ENCODE results near the gene PTPRG.

PTPRG gene

GRCh38 chr3:61975936-61976335, 414.6 kb downstream of the PTPRG start:
- no peak for DNase-seq

DNA sequence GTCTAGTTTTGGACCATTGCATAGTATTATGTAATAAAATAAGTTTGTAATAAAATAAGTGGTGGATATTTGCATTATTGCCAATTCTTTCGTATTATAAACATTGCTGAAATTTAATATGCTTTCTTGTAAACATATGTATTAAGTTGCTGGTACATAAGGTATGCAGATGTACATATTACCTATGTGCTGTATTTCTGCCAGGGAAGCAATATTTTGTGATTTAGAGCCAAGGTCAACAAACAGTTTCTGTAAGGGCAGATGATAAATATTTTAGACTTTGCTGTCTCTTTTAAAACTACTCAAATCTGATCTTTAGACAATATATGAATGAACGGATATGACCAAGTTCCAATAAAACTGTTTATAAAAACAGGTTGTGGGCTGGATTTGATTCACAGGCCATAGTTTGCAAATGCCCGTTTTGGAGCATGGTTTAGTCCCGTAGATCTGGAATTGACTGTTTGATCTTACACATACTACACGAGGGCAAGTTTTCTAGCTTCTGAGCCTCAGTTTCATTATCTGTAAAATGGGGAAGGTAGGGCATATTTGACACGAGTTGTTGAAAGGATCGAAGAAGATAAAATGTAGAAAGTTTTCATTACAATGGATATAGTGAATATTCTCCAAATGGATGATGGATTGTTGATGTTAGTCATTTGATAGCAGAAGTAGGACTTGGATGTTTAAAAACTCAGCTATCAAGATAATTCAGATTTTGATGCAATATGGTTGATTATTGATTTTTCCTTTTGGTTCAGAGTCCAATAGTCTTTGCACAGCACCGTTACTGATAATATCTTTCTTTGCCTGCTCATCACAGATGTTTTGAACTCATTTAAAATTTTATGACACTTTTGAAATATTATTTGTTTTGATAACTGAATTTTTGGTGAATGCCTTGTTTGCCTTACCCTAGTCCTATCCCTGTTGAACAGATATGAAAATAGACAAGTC, 417.4 kb downstream of the PTPRG start:
- DNase-seq = no peak

DNA sequence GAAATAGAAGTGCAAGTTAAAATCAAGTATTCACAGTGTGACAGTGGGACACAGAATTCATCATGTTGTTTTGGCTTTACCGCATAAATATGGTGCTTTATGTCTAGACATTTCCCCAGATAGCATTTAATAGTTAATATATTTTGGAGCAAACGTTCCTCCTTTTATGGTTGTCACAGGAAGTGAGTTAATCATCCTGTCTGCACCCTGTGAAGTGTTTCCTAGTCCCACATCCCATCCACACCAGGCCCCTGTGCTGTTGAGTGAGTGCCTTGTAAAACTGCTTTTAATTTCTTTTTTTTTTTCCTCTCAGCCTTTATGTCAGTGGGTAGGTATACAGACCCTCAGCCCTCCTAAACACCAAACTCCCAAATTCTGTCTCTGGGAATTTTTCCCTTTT, 418.3 kb downstream of the PTPRG start:
- no peak for DNase-seq

- DNase-seq = no peak
Measured at GRCh38 chr3:61980041-61980440, 418.7 kb downstream of the PTPRG start.

DNA sequence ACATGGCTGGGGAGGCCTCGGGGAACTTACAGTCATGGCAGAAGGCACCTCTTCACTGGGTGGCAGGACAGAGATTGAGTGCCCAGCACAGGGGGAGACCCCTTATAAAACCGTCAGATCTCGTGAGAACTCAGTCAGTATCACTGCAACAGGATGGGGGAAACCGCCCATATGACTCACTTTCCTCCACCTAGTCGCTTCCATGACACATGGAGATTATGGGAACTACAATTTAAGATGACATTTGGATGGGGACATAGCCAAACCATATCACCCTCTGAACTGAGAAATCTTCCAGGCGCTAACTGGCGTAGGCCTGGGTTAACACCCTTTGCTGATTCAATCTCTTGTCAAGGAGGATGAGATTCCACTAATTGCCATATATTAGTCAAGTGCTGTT, 419.7 kb downstream of the PTPRG start:
- no peak for DNase-seq

DNA sequence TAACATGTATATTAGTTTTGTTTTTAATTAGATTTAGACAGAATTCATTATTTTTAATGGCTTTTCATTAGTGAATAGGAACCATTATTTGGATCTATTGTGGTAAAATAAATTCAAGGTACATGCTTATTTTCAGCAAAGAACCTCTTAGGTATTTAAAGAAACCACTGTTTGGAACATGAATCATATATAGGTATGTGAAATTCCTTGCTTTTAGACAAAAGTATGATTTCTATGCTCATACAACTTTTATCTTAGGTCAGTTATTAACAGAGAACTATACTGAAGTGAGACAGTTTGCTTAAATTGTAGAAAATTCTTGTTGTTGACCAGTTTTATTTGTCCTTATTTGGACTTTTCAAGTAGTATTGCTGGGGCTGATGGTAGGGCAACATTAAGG, 422.1 kb downstream of the PTPRG start:
- DNase-seq = no peak

DNA sequence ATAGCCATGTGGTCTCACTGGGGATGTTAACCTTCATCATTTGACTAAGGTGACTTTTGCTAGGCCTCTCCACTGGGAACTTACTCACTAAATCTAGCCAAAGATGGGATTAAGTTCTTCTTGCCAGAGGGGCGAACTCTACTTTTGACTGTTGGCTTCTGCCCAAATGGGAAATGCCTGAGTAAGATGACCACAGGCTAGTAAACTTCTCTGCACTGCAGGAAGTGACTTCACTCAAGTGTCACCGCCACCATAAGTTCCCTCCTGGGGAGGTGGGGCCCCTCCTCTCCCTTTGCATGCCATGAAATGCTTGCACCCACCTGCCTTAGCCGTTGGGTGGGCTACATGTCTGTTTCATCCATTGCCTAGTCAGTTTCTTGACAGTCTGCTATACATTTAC, 423.6 kb downstream of the PTPRG start:
- DNase-seq = no peak

DNA sequence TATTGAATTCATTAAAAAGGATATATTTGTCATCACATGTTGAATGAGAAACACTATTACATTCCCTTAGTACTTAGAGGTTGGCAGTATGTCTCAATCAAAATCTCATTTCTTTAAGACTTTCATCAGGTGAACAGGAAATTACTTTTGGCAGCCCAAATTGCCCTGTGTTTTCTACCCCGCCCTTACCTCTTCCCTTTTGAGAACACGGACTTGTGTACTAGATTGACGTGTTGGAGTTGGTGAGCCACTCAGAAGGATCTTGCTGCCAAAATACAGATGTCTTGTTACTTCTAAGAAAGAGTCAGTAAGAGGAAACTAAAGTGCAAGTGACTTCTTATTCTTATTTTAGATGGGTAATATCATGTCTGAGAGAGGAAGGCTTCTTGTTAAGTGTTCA, 425.1 kb downstream of the PTPRG start:
- no peak for DNase-seq

DNA sequence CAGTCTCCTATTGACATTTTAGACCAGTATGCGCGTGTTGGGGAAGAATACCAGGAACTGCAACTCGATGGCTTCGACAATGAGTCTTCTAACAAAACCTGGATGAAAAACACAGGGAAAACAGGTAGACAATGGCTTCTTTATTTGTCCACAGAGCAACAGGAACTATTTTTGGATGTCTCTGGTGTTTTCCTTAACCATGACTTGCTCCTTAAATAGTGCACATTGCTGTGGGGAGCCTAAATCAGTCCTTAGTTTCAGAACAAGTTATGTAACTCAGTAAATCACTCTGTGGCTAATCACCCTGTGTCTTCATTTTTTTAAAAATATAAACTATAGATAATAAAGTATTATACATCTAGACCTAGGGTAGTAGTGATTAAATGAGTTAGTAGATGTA, 428.3 kb downstream of the PTPRG start:
- no peak for DNase-seq

DNA sequence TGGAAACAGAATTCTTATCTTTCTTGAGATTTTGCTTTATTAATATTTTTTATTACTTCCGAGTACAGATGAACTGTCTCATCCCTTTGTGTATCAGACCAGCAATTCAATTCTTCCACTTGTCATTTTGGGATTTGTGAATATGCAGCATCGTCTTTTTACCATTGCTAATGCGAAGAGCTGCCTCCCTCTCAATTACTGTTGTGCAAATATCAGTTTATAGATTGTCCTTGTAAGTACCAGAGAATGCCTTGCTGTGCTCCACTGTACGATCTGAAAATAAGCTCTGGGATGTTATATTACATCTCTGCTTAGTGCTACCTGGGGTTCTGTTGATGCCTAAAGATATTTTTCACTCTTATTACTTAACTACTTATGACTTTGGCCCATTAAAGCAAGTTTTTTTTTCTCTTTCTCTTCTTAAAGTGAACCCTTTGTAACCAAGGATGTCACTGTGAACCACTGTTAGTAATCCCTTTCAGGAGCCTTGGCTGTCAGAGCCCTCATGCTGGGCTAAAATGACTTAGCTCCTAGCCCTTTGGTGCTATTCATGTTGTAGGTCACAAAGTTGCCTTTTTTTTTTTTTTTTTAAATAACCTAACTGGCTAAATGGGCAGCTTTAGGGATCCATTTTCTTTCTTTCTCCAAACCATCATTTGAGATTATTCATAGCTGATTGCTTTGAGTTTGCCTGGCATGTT, 429.1 kb downstream of the PTPRG start:
- DNase-seq = no peak

GRCh38 chr3:61991706-61992105, 430.3 kb downstream of the PTPRG start:
- no peak for DNase-seq

- DNase-seq = no peak
Measured at GRCh38 chr3:61996366-61996765, 435.0 kb downstream of the PTPRG start.

GRCh38 chr3:61997101-61997500, 435.7 kb downstream of the PTPRG start:
- DNase-seq = no peak

DNA sequence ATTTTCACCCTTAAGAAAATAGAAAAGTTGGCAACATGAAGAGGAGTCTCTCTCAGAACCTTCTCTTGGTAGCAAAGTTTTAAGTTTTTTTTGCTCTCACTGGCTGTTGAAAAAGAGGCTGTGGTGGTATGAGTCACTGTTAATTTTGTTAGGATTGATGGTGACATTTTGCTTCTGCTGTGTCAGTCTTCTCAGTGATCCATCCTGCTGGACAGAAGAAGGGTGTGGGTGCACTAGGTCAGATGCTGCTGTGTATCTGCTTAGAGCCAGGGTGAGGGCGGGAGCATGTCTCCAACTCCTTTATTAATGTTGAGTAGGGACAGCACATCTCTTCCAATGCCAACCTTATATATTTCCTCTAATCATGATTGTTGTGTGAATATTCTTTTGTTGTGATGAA, 442.5 kb downstream of the PTPRG start:
- no peak for DNase-seq

DNA sequence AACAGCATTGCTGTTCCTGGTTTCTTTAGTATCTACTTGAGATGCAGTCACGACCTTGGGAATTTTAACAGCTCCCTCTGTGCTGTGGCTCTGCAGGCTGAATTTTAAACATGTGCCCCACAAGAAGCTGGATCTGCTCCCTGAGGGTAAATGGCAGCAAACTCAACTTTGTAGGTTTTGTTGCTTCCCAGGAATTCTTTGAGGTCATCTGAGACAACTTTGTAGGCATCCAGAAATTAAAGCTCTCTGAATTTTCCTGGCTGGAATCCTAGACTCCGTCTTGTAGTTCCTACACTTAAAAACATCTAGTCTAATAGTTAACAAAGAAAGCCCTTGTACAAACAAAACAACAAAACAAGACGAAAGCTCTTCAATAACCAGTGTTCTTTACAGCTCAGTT, 445.7 kb downstream of the PTPRG start:
- no peak for DNase-seq

GRCh38 chr3:62010989-62011388, 449.6 kb downstream of the PTPRG start:
- no peak for DNase-seq

DNA sequence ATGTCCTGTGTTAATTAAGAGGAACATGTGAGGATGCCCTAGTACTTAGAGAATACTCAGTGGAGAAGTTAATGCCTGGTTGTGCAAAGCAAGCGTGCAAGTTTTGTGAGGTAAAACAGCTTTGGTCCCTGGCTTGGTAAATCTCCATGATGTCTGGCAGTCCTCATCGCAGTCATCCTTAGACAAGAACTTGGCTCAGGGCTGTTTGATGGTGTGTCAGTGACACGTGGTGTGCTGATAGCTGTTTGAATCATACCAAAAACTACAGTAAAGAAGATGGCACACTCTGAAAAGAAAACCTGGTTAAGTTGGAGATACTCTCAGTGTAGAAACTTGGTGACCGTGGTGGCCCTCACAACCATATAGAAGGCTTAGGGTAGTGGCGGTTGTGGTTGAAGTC, 450.3 kb downstream of the PTPRG start:
- DNase-seq = no peak

DNA sequence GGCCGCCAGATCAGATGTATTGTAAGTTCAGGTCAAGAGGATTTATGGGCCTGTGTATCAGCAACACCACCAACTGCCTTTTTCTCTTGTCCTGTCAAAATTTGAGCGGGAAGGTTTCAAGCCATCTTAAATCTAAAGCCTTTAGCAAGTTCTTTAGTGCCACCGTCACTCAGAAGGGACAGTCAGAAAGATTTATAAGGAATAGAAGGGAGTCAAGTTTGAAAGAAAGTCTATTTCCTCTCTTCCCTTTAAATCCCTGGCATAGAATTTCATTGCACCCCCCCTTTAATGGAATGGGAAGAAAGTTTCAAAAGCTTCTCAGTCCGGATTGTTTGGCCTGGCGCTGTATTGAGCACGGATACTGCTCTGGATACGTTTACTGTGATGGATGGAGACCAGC, 452.6 kb downstream of the PTPRG start:
- no peak for DNase-seq

- no peak for DNase-seq
Measured at GRCh38 chr3:62015111-62015510, 453.7 kb downstream of the PTPRG start.

- DNase-seq = no peak
Measured at GRCh38 chr3:62019906-62020305, 458.5 kb downstream of the PTPRG start.

DNA sequence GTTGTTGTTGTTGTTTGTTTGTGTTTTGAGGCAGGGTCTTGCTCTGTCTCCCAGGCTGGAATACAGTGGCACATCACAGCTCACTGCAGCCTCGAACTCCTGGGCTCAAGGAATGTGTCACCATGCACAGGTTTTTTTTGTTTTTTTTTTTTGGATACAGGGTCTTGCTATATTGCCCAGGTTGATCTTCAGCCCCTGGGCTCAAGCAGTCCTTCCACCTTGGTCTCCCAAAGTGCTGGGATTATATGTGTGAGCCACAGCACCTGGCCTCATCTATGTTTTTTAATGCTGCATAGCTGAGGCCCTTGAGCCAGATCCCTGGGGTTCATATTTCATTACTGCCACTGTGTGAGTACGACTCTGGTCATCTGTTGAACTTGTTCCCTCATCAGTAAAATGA, 459.3 kb downstream of the PTPRG start:
- no peak for DNase-seq

DNA sequence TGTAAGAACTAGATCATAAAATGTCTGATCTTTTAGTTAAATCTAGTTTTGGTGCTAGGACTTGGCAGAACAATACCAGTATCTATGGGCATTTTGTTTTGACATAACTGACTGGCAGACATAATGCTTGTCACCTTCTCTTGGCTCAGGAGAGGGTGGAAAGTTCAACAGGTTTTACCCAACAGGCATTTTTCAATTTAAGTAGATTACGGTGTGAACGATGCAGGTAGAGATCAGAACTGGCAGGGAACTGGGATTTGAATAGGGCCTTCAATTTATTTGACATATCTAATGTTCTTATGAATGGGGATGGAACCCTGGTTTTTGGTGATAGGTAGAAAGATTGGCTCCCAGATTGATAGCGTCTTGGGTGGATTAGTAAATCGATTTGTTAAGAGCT, 460.9 kb downstream of the PTPRG start:
- no peak for DNase-seq

DNA sequence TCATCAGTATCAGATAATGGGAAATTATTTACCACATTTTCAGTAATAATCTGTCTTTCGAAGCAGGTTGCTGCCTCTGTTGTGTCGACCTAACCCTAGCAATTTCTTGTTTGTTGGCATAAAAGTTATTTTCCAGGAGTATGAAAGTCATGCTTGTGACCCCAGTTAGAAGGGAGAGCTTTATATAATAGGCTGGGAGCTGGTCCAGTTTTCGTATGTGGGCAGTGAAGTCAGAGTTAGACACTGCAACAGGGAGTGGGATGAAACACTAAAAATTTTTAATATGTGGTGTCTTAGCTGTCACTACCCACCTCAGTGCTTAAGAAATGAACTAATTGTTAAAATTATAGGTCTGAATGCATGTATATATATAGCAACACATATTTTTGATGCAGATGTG, 463.5 kb downstream of the PTPRG start:
- no peak for DNase-seq

DNA sequence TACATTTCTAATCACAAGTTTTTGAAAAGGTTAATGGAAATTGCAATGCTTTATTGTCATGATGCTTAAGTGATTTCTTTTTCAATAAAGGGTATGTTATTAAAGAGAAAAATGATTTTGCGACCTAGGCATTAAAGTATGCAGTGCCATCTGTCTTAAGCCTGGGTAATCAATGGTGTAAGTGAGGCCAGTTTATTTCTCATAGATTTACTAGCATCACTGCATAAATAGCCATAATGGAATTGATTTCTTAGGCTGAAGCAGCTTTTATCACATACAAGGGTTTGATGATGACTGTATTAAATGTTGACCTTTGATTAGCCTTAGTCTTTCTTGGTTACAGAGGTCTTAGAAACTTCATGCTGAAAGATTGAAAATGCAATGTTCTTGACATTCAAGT, 464.5 kb downstream of the PTPRG start:
- no peak for DNase-seq

All from suppressor macrophage (primary cell).